Motor neuron (in vitro differentiated cells): Measurements from ENCODE around the gene FRMPD4. TPM values are rescaled to one million over a fixed set of nuclear protein-coding genes. Genes with fewer than 3 reads are reported as not detected.
A peak's percentile ranks its signal among the peaks of the same experiment; 100 is the strongest.
"Not testable (repeated sequence)": the region's sequence is repeated elsewhere in the genome, so short reads cannot be mapped to it uniquely, and the experiment has no call there.

Experiments
- ATAC-seq, 8 experiments: fragments of 200-7000 bp; cut with Tn5 transposase; replicated peaks in 6 of 8; 2 replicates each; pipeline ENCODE4 v1.8.0; 2021; ENCODE audit warnings: mild to moderate bottlenecking in 8 of 8, moderate library complexity in 8 of 8
- H3K27ac ChIP-seq, 2 donors: fragments of 250-450 bp; sonication (Bioruptor Pico); 2 replicates each; pipeline ENCODE4 v1.9.0; 2021; ENCODE audit warnings: antibody characterized with exemption in 2 of 2, mild to moderate bottlenecking in 2 of 2, moderate library complexity in 1 of 2
- H3K4me1 ChIP-seq, 2 donors: fragments of 250-450 bp; sonication (Bioruptor Pico); replicated peaks in 1 of 2; 2 replicates each; pipeline ENCODE4 v1.6.1; 2021; ENCODE audit warnings: antibody characterized with exemption in 2 of 2, mild to moderate bottlenecking in 2 of 2, moderate library complexity in 1 of 2
- H3K4me3 ChIP-seq, 5 donors: fragments of 250-450 bp; sonication (Bioruptor Pico); 2 replicates each; pipeline ENCODE4 v1.9.0; 2021; ENCODE audit warnings: antibody characterized with exemption in 5 of 5, mild to moderate bottlenecking in 5 of 5, moderate library complexity in 4 of 5
- WGBS, 10 experiments: fragments of 450-650 bp; shearing (Covaris generic); methylation state at CpG; one replicate each; pipeline ENCODE4 v1.0.0; 2022; 5-methylcytosine and 5-hydroxymethylcytosine counted together
- in situ Hi-C, 9 experiments: fragments of 400-800 bp; cut with MboI; loops; one replicate each; pipeline ENCODE4 v1.15.0; 2021; ENCODE audit warnings: low sequenced_read_pairs in 9 of 9, low pct_unique_long_range_greater_than_20kb in 2 of 9; ENCODE audit not compliant: unreplicated experiment in 9 of 9
- total RNA-seq, 8 experiments: library from RNA; unstranded; fragments of 300-600 nt; gene quantifications; 2 replicates each; pipeline versions ENCODE4 v1.2.3 to v1.2.4, GENCODE V29; 2022

FRMPD4 gene
- total RNA-seq, 8 experiments from 2014 or later, result 0.07 to 5.3 (median 2.3) TPM; not detected in 2

GRCh38 chrX:12153317-12153716, 15.0 kb downstream of the FRMPD4 start:
- in situ Hi-C loops, result no loop called here
- WGBS, 10 experiments, result 63 to 94% (median 78%) methylated on average over 2 to 4 of the region's 4 CpGs; no CpG with 5 or more reads in 6 of the 10 experiments
- Histone ChIP-seq H3K4me3 (no peak overlapping the region), H3K4me1 (no peaks in the 10 kb centered on the region), H3K27ac (no peak overlapping the region)
- no peak for ATAC-seq

- Histone ChIP-seq H3K4me1 (no peaks in the 10 kb centered on the region), H3K27ac (no peak overlapping the region), H3K4me3 (no peak overlapping the region)
- peak in 2 of 8 experiments; percentile 25 to 72 for ATAC-seq
- WGBS, 10 experiments, result 0 to 100% (median 44%) methylated on average over 1 of the region's 1 CpG; no CpG with 5 or more reads in 5 of the 10 experiments
- in situ Hi-C loops, result no loop called here
These were observed 15.5 kb downstream of the FRMPD4 start for GRCh38 chrX:12153741-12154140.

- Histone ChIP-seq H3K4me3 (no peak overlapping the region), H3K4me1 (no peaks in the 10 kb centered on the region), H3K27ac (no peak overlapping the region)
- ATAC-seq, result peak in 2 of 8 experiments; percentile 52 to 99
- in situ Hi-C loops, result no loop called here
- 25 to 93% (median 90%) methylated on average over 2 to 4 of the region's 4 CpGs; no CpG with 5 or more reads in 7 of the 10 experiments for WGBS, 10 experiments
These were observed 21.5 kb downstream of the FRMPD4 start for GRCh38 chrX:12159799-12160198.

- no peak overlapping the region for H3K4me3 ChIP-seq
- H3K4me1 ChIP-seq, result no peaks in the 10 kb centered on the region
- no peak overlapping the region for H3K27ac ChIP-seq
- in situ Hi-C loops, result no loop called here
- 29 to 100% (median 78%) methylated on average over 1 to 2 of the region's 2 CpGs; no CpG with 5 or more reads in 7 of the 10 experiments for WGBS, 10 experiments
- ATAC-seq, result no peak
These were observed 24.1 kb downstream of the FRMPD4 start for GRCh38 chrX:12162420-12162819.

- in situ Hi-C loops, H3K27ac ChIP-seq, H3K4me1 ChIP-seq, H3K4me3 ChIP-seq, ATAC-seq: not testable (repeated sequence)
- WGBS, 10 experiments, result no CpG with 5 or more reads among the region's 3 CpGs
These were observed 25.9 kb downstream of the FRMPD4 start for GRCh38 chrX:12164180-12164579.

GRCh38 chrX:12170755-12171154, 32.5 kb downstream of the FRMPD4 start:
- WGBS, 10 experiments, result 64 to 100% (median 100%) methylated on average over 1 to 3 of the region's 3 CpGs; no CpG with 5 or more reads in 7 of the 10 experiments
- in situ Hi-C loops, result no loop called here
- ATAC-seq, result no peak
- no peak overlapping the region for H3K4me3 ChIP-seq
- H3K4me1 ChIP-seq, result no peaks in the 10 kb centered on the region
- no peak overlapping the region for H3K27ac ChIP-seq

- H3K4me3 ChIP-seq, result no peak overlapping the region
- H3K4me1 ChIP-seq, result no peaks in the 10 kb centered on the region
- no peak overlapping the region for H3K27ac ChIP-seq
- no peak for ATAC-seq
- 0 to 100% (median 83%) methylated on average over 1 to 2 of the region's 2 CpGs; no CpG with 5 or more reads in 6 of the 10 experiments for WGBS, 10 experiments
- in situ Hi-C loops, result no loop called here
These were observed 36.1 kb downstream of the FRMPD4 start for GRCh38 chrX:12174358-12174757.

- in situ Hi-C loops, result no loop called here
- ATAC-seq, result no peak
- 50 to 100% methylated on average over 1 to 2 of the region's 2 CpGs; no CpG with 5 or more reads in 8 of the 10 experiments for WGBS, 10 experiments
- no peak overlapping the region for H3K27ac ChIP-seq
- no peak overlapping the region for H3K4me3 ChIP-seq
- no peaks in the 10 kb centered on the region for H3K4me1 ChIP-seq
These were observed 58.8 kb downstream of the FRMPD4 start for GRCh38 chrX:12197030-12197429.

- no peak overlapping the region for H3K4me3 ChIP-seq
- no peaks in the 10 kb centered on the region for H3K4me1 ChIP-seq
- in situ Hi-C loops, result no loop called here
- H3K27ac ChIP-seq, result no peak overlapping the region
- ATAC-seq, result no peak
- 0% methylated on average over 1 of the region's 1 CpG; no CpG with 5 or more reads in 9 of the 10 experiments for WGBS, 10 experiments
These were observed 68.1 kb downstream of the FRMPD4 start for GRCh38 chrX:12206413-12206812.

- peak in 2 of 8 experiments; percentile 44 to 87 for ATAC-seq
- H3K27ac ChIP-seq, result no peak overlapping the region
- 0 to 100% (median 37%) methylated on average over 1 to 2 of the region's 4 CpGs; no CpG with 5 or more reads in 5 of the 10 experiments for WGBS, 10 experiments
- in situ Hi-C loops, result no loop called here
- no peak overlapping the region for H3K4me3 ChIP-seq
- no peaks in the 10 kb centered on the region for H3K4me1 ChIP-seq
These were observed 72.0 kb downstream of the FRMPD4 start for GRCh38 chrX:12210196-12210815.

GRCh38 chrX:12210971-12211370, 72.7 kb downstream of the FRMPD4 start:
- H3K4me3 ChIP-seq, result no peak overlapping the region
- H3K27ac ChIP-seq, result no peak overlapping the region
- 0 to 63% (median 47%) methylated on average over 1 to 3 of the region's 3 CpGs; no CpG with 5 or more reads in 5 of the 10 experiments for WGBS, 10 experiments
- in situ Hi-C loops, result no loop called here
- no peak for ATAC-seq
- H3K4me1 ChIP-seq, result no peaks in the 10 kb centered on the region

GRCh38 chrX:12223650-12224049, 85.4 kb downstream of the FRMPD4 start:
- H3K27ac ChIP-seq, result no peak overlapping the region
- WGBS, 10 experiments, result 0 to 100% (median 64%) methylated on average over 1 to 4 of the region's 4 CpGs; no CpG with 5 or more reads in 3 of the 10 experiments
- ATAC-seq, result no peak
- H3K4me3 ChIP-seq, result no peak overlapping the region
- in situ Hi-C loops, result no loop called here
- H3K4me1 ChIP-seq, result no peaks in the 10 kb centered on the region

- peak in 2 of 8 experiments; percentile 17 to 46 for ATAC-seq
- in situ Hi-C loops, result no loop called here
- Histone ChIP-seq H3K4me1 (no peaks in the 10 kb centered on the region), H3K27ac (no peak overlapping the region), H3K4me3 (no peak overlapping the region)
- 0 to 88% (median 43%) methylated on average over 1 of the region's 1 CpG; no CpG with 5 or more reads in 5 of the 10 experiments for WGBS, 10 experiments
These were observed 86.8 kb downstream of the FRMPD4 start for GRCh38 chrX:12225107-12225506.
